ENCODE measurements around the gene EIF4E3. TPM values are rescaled to one million over a fixed set of nuclear protein-coding genes. Genes with fewer than 3 reads are reported as not detected.

Gene EIF4E3
- 7.9 TPM for polyA plus RNA-seq (ENCODE audit: insufficient read length)

DNA sequence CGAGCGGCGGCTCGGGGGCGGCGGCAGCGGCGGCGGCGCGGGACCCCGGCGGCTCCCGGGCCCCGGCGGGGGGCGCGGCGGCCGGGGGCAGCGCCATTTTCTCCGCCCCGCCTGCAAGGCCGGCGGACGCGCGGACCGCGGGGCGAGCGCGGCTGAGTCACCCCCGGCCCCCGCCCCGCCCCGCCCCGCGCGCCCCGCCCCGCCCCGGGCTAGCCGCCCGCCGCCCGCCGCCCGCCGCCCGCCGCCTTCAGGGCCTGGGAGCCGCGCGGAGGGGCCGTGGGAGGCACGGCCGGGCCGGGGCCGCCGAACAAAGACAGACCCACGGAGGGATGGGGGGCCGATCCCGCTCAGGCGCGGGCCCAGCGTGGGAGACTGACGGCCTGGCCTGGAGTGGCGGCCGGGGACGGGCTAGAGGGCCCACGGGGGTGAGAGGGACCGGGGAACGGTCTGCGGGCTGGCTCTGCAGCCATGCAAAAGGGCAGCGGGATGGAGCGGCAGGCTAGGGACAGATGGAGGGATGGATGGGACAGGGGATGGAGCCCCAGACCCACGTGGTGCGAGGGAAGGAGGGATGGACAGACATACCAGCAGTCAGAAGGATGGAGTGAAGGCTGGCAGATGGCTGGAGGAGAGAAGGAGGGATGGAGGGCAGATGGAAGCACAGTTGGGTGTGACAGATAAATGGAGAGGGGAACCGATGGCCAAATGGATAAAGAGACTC lies at the start of gene EIF4E3:
Gene EIF4E3, minus strand, starts transcription at position 132 of the 721 bp plus-strand sequence. Its CDS starts 35 bp downstream, at position 97.
- no peak for DNase-seq (ENCODE audit: low read depth)

DNA sequence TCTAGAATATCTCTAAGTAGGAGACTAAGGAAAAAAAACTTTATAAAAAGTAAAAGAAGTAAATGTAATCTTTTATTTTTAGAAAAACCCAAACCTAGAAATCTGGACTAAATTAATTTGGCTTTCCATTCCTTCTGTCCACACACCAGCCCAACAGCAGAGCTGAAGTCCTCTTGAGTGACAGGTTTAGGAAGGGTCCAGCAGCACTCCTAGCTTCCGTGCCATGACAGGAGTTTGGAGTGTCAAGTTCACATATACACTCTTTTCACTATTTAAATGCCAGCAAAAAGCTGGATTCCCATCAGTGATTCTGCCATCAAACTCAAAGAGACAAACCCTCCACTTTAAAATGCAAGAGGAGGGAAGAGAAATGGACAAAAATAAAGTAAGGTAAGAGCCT lies 46.7 kb upstream of the EIF4E3 start:
- no peak for DNase-seq (ENCODE audit: low read depth)

DNA sequence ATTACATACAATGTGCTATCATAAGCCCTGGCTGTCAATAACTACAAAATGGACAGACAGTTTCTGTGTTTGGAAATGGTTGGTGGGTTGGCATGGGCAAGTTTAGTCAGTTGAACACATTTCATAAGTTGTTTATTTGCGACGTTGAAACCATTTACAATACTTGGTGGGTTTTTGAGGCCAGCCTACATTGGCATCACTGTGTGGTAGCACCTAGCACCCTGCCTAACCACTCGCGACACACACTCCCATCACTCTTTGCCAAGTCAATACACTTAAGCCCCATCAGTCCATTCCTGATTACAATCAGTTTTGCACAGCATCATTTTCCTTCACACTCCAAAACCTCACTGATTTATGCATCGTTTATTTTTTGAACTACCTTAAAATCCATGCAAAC lies 45.9 kb upstream of the EIF4E3 start:
- no peak for DNase-seq (ENCODE audit: low read depth)

DNA sequence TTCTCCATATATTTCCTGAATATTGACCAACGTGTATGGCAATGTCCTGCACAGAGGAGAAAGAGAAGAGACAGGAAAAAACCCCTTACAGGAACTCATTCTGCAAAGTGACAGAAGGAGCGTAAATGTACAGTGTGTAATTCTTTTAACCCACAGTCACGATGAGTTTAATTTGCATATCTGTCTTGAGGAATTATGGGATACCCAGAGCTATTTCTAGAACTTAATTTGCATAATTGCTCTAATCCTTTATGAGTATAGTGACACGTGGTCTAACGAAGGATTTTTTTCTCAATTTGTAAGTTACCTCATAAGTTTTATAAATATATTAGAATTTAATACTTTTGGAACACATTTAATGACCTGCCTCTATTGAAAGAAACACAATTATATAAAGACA lies 38.2 kb upstream of the EIF4E3 start:
- no peak for DNase-seq (ENCODE audit: low read depth)

DNA sequence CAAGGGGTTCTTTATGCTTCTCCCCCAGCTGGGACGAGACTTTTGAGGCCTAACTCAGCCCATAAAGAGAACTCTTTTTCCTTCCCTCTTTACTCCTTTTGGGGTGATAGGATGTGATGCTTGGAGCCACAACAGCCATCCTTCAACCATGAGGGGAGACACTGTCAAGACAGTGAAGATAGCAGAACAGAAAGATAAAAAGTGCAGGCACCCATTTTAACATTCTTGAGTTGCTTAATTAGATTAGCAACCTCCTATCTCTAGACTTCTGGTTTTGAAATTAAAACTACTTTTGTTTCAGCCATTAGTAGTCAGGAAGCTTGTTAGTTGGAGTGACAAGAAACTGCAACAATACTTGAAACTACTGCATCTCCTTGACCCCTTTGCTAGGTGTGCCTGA lies 34.9 kb upstream of the EIF4E3 start:
- no peak for DNase-seq (ENCODE audit: low read depth)

DNA sequence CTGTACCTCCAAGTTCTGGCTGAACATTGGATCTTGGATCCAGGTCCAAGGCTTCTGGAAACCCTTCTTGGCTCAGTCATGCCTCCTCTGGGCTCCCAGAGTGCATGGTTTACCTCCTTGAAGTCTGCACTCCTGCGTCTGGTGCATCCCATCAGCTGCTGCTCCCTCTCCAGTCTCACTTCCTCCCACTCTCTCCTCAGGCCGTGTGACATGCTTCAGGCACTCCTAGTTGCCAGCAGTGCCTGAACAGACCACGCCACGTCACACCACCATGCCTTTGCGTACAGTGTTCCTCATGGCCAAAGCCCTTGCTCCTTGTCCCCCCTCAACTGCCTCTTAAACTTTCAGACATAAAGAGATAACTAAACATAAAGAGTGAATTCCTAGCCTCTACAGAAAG lies 34.2 kb upstream of the EIF4E3 start:
- no peak for DNase-seq (ENCODE audit: low read depth)

DNA sequence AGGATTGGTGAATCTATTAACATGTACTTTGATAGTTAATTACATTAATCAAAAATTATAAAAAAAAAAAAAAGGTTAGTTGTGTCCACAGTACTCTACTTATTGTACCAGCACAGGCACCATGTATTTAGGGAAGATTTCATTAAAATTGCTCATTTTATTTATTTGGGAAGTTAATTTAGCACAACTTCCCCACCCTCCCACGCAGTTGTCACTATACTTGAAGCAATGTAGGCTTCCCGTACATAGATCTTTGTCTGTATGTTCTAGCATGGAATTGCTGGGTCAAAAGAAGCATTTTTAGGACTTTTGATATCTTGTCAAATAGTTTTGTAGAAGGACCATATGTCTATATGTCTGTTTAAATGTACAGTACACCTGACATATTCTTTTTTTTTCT lies 32.9 kb upstream of the EIF4E3 start:
- DNase-seq (ENCODE audit: low read depth): no peak

DNA sequence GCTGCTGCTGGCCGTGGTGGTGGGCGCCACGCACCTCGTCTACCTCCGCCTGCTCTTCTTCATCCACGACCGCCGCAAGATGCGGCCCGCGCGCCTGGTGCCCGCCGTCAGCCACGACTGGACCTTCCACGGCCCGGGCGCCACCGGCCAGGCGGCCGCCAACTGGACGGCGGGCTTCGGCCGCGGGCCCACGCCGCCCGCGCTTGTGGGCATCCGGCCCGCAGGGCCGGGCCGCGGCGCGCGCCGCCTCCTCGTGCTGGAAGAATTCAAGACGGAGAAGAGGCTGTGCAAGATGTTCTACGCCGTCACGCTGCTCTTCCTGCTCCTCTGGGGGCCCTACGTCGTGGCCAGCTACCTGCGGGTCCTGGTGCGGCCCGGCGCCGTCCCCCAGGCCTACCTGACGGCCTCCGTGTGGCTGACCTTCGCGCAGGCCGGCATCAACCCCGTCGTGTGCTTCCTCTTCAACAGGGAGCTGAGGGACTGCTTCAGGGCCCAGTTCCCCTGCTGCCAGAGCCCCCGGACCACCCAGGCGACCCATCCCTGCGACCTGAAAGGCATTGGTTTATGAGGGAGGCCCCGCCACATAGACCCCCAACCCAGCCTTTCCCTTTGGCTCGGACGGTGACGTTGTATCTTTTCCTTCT lies 29.5 kb upstream of the EIF4E3 start:
- no peak for DNase-seq (ENCODE audit: low read depth)

DNA sequence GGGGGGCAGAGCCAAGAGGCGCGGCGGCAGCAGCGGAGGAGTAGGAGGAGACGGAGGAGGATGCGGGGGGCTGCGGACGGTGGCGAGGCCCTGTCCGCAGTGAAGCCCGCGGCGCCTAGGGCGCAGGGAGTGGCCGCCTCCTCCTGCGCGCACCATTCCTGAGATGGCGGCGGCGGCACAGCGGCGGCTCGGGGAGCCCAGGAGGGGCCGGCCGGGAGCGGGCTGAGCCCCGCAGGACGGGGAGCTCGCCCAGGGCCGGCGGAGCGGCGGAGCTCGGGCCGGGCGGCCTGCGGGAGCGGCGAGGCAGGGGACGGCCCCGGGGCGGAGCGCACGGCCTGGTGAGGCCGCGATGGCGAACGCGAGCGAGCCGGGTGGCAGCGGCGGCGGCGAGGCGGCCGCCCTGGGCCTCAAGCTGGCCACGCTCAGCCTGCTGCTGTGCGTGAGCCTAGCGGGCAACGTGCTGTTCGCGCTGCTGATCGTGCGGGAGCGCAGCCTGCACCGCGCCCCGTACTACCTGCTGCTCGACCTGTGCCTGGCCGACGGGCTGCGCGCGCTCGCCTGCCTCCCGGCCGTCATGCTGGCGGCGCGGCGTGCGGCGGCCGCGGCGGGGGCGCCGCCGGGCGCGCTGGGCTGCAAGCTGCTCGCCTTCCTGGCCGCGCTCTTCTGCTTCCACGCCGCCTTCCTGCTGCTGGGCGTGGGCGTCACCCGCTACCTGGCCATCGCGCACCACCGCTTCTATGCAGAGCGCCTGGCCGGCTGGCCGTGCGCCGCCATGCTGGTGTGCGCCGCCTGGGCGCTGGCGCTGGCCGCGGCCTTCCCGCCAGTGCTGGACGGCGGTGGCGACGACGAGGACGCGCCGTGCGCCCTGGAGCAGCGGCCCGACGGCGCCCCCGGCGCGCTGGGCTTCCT lies 28.8 kb upstream of the EIF4E3 start, which contains the start of gene GPR27:
Gene GPR27, plus strand, starts transcription at position 155 of the 909 bp plus-strand sequence. Its CDS starts 195 bp downstream, at position 350.
- peak; percentile 9 for DNase-seq (ENCODE audit: low read depth)

DNA sequence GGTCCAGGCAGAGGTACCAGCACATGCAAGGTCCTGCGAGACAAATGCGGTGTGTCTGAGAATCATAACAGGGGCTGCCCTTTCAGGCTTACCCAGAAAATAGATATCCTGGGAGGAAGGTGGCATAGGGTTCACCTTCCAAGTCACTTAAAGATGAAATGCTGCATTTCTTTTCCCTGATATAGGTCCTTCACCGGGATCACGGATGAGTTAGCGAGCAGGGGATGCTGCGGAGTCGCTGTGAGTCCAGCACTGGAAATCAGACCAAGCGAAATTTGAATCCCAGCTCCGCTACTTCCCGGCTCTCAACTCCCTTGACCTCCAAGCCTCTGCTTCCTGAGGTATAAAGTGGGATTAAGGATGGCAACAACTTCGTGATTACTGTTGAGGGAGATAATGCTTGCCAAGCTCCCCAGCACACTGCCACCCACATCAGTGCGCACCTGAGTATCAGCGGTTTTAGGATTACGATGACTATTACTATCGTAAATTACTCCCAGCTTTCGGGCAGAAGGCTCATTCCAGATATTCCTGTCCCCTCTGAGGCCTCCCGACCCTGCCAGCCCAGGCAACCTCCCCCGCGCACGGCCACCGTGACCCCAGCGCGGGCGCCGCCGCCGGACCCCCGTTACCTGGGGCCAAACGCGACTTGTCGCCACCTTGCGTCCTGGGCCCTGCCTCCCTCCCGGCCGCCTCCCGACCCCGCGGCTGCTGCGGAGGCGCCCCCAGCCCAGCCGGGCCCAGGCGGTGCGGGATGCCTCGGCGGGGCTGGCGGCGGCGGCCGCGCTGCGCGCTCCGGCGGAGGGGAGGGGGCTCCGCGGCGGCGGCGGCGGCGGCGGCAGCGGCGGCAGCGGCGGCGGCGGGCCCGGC lies 27.9 kb upstream of the EIF4E3 start:
- DNase-seq (ENCODE audit: low read depth): no peak

DNA sequence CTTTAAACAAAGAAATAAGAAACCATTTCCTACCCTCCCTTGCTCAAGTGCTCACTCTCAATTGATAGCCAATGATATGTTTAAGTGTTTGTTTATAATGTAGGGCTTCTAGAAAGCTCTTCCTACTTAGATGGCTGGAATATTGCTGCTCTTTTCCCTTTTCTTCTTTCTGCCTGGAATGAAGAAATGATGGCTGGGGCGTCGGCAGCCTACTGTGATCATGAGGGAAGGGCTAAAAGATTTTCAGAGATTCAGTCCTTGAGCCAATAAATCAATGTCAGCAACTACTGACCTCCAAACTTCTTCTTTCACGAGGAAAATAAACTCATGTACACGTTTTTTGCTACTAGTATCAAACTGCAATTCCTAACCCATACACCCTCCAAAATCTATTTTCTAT lies 26.4 kb upstream of the EIF4E3 start:
- DNase-seq (ENCODE audit: low read depth): no peak

DNA sequence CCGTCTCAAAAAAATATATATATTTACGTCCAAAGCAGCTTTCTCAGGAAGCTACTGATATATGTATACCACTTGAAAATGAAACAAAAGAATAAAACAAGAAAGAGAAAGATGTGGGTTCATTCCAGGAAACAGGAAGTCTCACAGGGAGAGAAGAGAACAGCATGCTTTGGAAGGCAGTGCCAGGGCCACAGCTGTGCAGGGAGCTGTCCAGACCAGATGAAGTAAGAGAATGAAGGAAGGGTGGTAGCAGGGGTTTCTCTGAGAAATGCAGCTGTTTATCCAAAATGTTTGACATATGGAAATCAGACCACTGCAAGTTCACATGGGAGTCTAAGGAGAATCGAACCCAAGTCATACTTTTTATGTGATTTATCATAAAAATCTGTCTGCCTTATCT lies 19.5 kb upstream of the EIF4E3 start:
- no peak for DNase-seq (ENCODE audit: low read depth)

DNA sequence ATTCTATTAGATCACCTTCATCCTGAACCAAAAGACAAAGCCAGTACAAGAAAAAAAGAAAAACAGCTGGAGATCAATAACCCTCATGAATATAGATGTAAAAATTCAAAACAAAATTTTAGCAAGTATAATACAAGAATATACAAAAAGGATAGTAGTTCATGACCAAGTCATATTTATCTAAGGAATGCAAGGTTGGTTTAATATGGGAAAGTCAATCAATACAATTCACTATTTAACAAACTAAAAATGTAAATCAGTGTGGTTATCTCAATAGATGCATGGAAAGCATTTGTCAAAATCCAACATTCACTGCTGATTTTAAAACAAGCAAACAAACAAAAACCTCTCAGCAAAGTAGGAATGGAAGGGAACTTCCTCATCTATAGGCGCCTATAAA lies 17.4 kb upstream of the EIF4E3 start:
- no peak for DNase-seq (ENCODE audit: low read depth)

DNA sequence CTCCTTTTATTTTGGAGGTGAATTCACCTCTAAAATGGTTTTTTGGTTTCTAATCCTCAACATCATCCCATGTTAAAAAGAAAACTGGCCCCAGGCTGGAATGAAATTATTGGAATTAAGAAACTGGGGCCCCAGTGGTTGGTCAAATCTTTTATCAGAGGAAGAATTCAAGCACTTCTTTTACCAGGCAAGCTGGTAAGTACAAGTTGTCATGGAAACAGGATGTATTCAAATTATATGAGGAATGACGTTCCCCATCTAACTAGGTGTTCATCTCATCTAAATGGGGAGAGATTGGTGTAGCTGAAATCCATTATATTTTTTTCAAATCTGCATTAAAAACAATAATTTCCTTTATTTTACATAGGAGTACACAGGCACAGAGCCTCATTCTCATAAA lies 9.7 kb upstream of the EIF4E3 start:
- no peak for DNase-seq (ENCODE audit: low read depth)

DNA sequence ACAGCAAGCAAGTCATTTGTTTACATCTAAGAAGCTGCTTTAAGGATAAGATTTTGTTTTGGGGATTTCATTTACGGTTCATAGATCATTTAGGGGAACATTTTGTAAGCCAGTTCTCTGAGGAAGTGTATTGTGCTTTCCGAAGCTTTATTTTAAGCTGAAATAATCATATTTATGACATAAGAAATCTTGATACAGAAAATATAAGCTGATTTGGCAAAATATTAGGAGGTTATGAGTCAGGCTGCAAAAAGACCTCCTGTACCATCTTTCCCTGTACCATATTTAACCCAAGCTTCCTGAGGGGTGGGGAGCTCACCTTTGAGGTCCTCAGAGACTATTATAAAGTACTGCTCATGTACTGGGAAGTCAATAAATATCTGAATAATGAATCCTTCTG lies 8.1 kb upstream of the EIF4E3 start:
- DNase-seq (ENCODE audit: low read depth): no peak

DNA sequence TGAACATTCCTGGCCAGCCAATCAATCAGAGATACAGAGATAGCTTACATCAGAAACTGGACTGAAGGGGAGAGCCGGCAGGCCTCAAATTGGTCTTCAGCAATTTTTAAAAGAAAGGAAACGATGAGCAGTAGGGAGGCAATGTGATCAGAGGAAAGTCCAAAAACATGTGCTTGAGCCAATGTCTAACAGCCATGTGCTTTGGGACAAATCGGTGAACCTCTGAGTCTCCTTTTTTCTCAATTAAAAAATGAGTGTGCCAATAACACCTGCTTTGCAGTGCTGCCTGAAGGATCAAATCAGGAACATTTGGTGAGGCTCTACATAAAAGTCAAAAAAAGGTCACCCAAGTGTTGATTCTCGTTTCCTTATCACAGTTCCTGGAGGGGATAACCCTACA lies 7.4 kb upstream of the EIF4E3 start:
- DNase-seq (ENCODE audit: low read depth): no peak

DNA sequence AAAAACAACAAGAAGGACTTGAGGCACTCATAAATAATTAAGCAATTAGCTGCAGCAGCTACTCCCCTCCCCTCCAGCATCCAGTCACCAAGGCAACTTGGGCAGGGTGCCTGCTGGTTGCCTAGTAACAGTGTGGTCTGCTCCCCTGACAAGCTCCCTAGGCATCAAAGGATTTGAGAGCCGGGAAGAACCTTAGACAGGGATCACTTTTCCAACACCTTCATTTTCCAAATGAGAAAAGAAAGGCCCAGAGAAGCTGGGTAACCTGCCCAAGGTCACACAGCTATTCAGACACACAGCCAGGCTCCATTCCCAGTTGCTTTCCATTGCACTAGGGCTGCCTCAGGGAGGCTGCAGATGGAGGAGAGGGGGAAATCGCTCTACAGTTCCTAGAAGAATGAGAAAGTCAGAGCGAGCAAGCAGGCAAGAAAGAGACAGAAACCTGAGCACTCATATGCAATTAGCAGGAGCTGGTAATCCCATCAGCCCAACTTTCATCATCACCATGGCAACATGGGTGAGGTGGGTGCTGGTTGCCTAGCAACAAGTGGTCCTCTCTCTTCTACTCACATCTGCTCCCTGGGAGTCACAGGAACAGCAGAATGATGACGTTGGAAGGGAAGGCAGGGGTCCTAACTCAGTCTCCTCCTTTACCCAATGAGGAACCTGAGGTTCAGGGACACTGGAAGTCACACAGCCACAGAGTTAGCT lies 3.6 kb upstream of the EIF4E3 start:
- no peak for DNase-seq (ENCODE audit: low read depth)

DNA sequence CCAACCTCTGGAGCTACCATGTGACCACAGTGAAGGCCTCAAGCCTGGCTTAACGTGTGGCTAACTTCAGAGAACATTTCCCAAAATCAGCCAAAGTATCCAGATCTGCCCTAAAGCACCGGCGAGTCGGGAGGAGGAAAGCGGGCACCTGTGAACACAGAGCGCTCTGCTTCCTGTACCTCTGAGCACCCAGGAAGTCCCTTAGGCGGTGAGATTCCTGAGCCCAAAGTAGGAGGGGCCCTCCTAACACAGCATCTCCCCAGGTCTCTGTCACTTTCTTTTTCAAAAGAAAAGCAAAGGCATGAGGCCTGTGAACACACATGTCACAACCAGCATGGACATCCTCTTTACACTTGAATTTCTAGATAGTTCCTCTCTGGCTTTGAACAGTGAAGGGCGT lies 944 bp upstream of the EIF4E3 start:
- DNase-seq (ENCODE audit: low read depth): no peak

DNA sequence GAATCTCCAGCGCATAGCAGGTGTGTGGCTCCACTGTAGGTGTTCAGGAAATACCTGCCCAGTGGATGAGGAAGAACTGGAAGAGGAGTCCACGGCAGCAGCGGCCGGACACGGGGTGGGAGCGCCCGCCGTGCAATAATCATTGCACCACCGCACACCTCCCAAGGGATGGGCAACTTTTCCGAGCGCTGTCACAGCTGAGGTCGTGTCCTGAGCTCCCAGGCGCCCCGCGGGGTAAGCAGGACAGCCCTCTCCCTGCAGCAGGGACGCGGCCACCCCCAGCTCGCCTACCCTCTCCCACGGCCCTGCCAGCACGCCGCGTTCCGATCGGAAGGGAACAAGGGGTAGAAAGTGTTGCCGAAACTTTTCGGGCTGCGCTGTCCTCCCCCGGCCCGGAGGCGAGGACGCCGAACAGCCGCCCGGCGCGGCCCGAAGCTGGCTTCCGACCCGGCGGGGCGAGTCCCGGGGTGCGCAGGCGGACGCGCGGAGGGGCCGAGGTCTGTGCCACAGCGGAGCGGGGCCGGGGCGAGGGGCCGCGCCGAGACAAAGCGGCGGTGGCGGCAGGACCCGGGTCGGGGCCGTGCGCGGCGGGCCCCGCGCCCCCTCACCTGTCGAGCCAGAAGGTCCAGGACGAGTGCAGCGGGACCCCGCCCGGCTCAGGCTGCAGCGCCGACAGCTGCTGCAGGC lies 475 bp downstream of the EIF4E3 start:
- DNase-seq (ENCODE audit: low read depth): no peak

DNA sequence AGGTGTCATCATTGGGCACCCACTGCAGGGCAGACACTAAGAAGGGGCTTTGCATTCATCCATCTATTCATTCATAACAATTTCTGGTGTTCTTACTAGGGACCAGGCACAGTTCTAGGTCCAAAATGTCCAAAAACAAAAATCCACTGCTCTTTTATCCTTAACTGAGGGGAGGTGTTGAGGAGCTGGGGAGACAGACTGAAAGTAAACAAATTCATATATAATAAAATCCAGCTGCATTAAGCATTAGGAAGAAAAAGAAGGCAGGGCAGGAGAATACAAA lies 1.1 kb downstream of the EIF4E3 start:
- DNase-seq (ENCODE audit: low read depth): no peak

All from forelimb muscle (tissue), 1 donor.